Bone marrow (tissue), 2 donors: ENCODE measurements around the gene SLC19A2.
A peak's percentile ranks its signal among the peaks of the same experiment; 100 is the strongest.
"Not testable (repeated sequence)": the region's sequence is repeated elsewhere in the genome, so short reads cannot be mapped to it uniquely, and the experiment has no call there.

Source experiments
- DNase-seq, 2 donors: peaks; one replicate each; lab custom pipeline; 2025; lab: John Stamatoyannopoulos, UW

SLC19A2 gene

GRCh38 chr1:169485431-169486280 lies at the start of gene SLC19A2:
TSS of gene SLC19A2 (minus strand) at chr1:169485944. CDS start at chr1:169485766, 178 bp downstream.
- DNase-seq, result peak; percentile 82 to 97

- DNase-seq, result no peak
Measured at GRCh38 chr1:169534653-169535052, 48.9 kb upstream of the SLC19A2 start.

- DNase-seq, result not testable (repeated sequence)
Measured at GRCh38 chr1:169533528-169534190, 47.9 kb upstream of the SLC19A2 start.

- no peak for DNase-seq
Measured at GRCh38 chr1:169530448-169530847, 44.7 kb upstream of the SLC19A2 start.

- DNase-seq, result no peak
Measured at GRCh38 chr1:169529068-169529642, 43.4 kb upstream of the SLC19A2 start.

- no peak for DNase-seq
Measured at GRCh38 chr1:169528215-169529067, 42.7 kb upstream of the SLC19A2 start.

GRCh38 chr1:169527451-169528214 lies 41.9 kb upstream of the SLC19A2 start:
- no peak for DNase-seq

GRCh38 chr1:169527001-169527400 lies 41.3 kb upstream of the SLC19A2 start:
- no peak for DNase-seq

- no peak for DNase-seq
Measured at GRCh38 chr1:169526120-169526832, 40.5 kb upstream of the SLC19A2 start.

- no peak for DNase-seq
Measured at GRCh38 chr1:169525391-169525790, 39.6 kb upstream of the SLC19A2 start.

- no peak for DNase-seq
Measured at GRCh38 chr1:169523904-169524303, 38.2 kb upstream of the SLC19A2 start.

GRCh38 chr1:169521226-169521625 lies 35.5 kb upstream of the SLC19A2 start:
- no peak for DNase-seq

- no peak for DNase-seq
Measured at GRCh38 chr1:169517558-169518186, 31.9 kb upstream of the SLC19A2 start.

GRCh38 chr1:169515641-169516040 lies 29.9 kb upstream of the SLC19A2 start:
- no peak for DNase-seq

- no peak for DNase-seq
Measured at GRCh38 chr1:169514566-169515270, 29.0 kb upstream of the SLC19A2 start.

- no peak for DNase-seq
Measured at GRCh38 chr1:169513208-169513607, 27.5 kb upstream of the SLC19A2 start.

- no peak for DNase-seq
Measured at GRCh38 chr1:169511316-169512005, 25.7 kb upstream of the SLC19A2 start.

- no peak for DNase-seq
Measured at GRCh38 chr1:169510060-169510459, 24.3 kb upstream of the SLC19A2 start.

- DNase-seq, result no peak
Measured at GRCh38 chr1:169509354-169509753, 23.6 kb upstream of the SLC19A2 start.
